Measurements from ENCODE around the gene OR13J1. TPM values are rescaled to one million over a fixed set of nuclear protein-coding genes. Genes with fewer than 3 reads are reported as not detected.

The OR13J1 gene
- total and polyA plus RNA-seq, 2 donors from 2014 or later: not detected

DNA sequence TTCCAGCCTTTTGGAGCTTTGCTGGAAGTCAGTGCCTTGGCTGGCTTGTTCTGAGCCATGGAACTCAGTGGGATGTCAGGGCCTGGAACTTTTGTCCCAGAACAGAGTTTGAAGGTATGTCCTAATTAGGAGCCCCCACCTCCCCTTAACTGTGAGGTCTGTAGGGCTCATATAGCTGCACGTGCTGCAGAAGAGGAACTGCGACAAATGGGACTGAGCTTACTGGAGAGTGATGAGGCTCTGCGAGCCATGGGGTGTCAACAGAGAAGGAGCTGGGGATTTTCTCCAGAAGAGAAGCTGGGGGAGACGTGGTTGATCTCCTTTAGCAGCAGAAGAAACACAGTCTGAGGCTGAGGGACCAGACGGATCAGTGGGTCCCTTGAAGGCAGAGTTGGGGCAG is 30.3 kb downstream of the OR13J1 start:
- FAIRE-seq: no peak
- no peaks in the 10 kb centered on the region for H3K9me3 ChIP-seq (ENCODE audit: control insufficient read depth in 2 of 3, insufficient read depth in 1 of 3, low read length in 3 of 3)

DNA sequence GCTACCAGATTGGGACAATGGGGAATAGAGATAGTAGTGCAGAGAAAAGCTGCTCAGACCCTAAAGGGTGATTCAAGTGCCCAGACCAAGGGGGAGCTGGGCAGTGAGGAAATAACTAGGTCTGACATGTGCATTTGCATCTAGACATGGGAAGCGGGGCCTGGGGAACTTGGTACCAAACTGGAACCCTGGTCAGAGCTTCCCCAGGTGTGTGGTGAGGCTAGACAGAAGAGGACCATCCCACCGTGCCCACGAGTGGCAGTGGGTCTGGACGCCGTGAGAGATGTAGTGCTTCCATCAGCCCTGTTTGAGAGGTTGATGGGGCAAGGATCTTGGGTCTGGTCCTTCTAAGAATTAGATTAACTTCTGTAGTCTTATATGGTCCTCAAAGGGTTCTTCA is 33.6 kb downstream of the OR13J1 start:
- TF ChIP-seq CTCF (IDR thresholded peaks at IDR 0.05; ENCODE audit: borderline replicate concordance, extremely low read depth, insufficient read depth): no peak
- Histone ChIP-seq H3K9ac (ENCODE audit: low read length in 3 of 3) (no peak overlapping the region), H3K4me3 (ENCODE audit: low read length in 3 of 3) (no peak overlapping the region), H3K9me3 (ENCODE audit: control insufficient read depth in 2 of 3, insufficient read depth in 1 of 3, low read length in 3 of 3) (no peaks in the 10 kb centered on the region), H3K36me3 (ENCODE audit: control insufficient read depth in 2 of 3, insufficient read depth in 3 of 3, low read length in 3 of 3) (no peaks in the 10 kb centered on the region), H3K27ac (ENCODE audit: low read depth in 2 of 2, low read length in 2 of 2) (no peak overlapping the region), H3K27me3 (ENCODE audit: control insufficient read depth, insufficient read depth, low read length) (no peaks in the 10 kb centered on the region), H3K4me1 (ENCODE audit: control insufficient read depth in 2 of 3, insufficient read depth in 2 of 3, low read depth in 1 of 3, low read length in 3 of 3) (peaks cover 0 to 19% (median 9%) of the 10 kb centered on the region in 3 donors)
- FAIRE-seq: no peak
- no peak for DNase-seq
- intact Hi-C loops (cut with DNase I): no loop called here

More for the DNA sequence above, 30.3 kb downstream of the OR13J1 start:
- Histone ChIP-seq H3K4me1 (ENCODE audit: control insufficient read depth in 2 of 3, insufficient read depth in 2 of 3, low read depth in 1 of 3, low read length in 3 of 3) (peaks cover 0 to 5% (median 4%) of the 10 kb centered on the region in 3 donors), H3K9ac (ENCODE audit: low read length in 3 of 3) (no peak overlapping the region), H3K27me3 (ENCODE audit: control insufficient read depth, insufficient read depth, low read length) (no peaks in the 10 kb centered on the region), H3K27ac (ENCODE audit: low read depth in 2 of 2, low read length in 2 of 2) (no peak overlapping the region), H3K4me3 (ENCODE audit: low read length in 3 of 3) (no peak overlapping the region), H3K36me3 (ENCODE audit: control insufficient read depth in 2 of 3, insufficient read depth in 3 of 3, low read length in 3 of 3) (peaks cover 2 to 4% (median 2%) of the 10 kb centered on the region in 3 donors)
- no peak for TF ChIP-seq CTCF (IDR thresholded peaks at IDR 0.05; ENCODE audit: borderline replicate concordance, extremely low read depth, insufficient read depth)
- no peak for DNase-seq
- intact Hi-C loops (cut with DNase I): no loop called here

- no peak for TF ChIP-seq CTCF (IDR thresholded peaks at IDR 0.05; ENCODE audit: borderline replicate concordance, extremely low read depth, insufficient read depth)
- Histone ChIP-seq H3K36me3 (ENCODE audit: control insufficient read depth in 2 of 3, insufficient read depth in 3 of 3, low read length in 3 of 3) (no peaks in the 10 kb centered on the region), H3K9ac (ENCODE audit: low read length in 3 of 3) (no peak overlapping the region), H3K27me3 (ENCODE audit: control insufficient read depth, insufficient read depth, low read length) (no peaks in the 10 kb centered on the region), H3K9me3 (ENCODE audit: control insufficient read depth in 2 of 3, insufficient read depth in 1 of 3, low read length in 3 of 3) (no peaks in the 10 kb centered on the region), H3K27ac (ENCODE audit: low read depth in 2 of 2, low read length in 2 of 2) (no peak overlapping the region), H3K4me3 (ENCODE audit: low read length in 3 of 3) (no peak overlapping the region), H3K4me1 (ENCODE audit: control insufficient read depth in 2 of 3, insufficient read depth in 2 of 3, low read depth in 1 of 3, low read length in 3 of 3) (peaks cover 0 to 24% (median 9%) of the 10 kb centered on the region in 3 donors)
- FAIRE-seq (no peak), DNase-seq (no peak)
- intact Hi-C loops (cut with DNase I): no loop called here
Measured at GRCh38 chr9:35835766-35836165, 34.4 kb downstream of the OR13J1 start.

DNA sequence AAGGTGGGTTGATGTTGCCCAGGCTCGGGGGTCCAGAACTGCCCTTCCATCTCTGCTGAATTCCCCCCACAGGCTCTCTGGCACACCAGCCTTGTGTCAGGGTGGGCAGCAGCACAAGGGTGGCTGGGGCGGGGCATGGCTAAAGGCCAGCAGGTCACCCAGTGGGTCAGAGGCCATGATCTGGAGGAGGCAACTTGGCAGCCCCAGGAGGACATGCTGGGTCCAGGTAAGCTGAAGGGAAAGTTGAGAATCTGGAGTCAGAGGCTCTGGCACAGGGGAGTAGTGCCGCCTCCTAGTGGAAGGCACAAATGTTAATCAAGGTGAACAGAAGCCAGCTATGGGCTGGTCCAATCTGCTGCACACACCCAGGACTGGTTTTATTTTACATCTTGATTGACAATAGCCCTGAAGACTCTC is 35.0 kb downstream of the OR13J1 start:
- DNase-seq: no peak
- intact Hi-C loops (cut with DNase I): no loop called here

More for the DNA sequence above, 35.0 kb downstream of the OR13J1 start:
- TF ChIP-seq CTCF (IDR thresholded peaks at IDR 0.05; ENCODE audit: borderline replicate concordance, extremely low read depth, insufficient read depth): no peak
- FAIRE-seq: no peak
- Histone ChIP-seq H3K9ac (ENCODE audit: low read length in 3 of 3) (no peak overlapping the region), H3K4me1 (ENCODE audit: control insufficient read depth in 2 of 3, insufficient read depth in 2 of 3, low read depth in 1 of 3, low read length in 3 of 3) (peaks cover 0 to 27% (median 9%) of the 10 kb centered on the region in 3 donors), H3K4me3 (ENCODE audit: low read length in 3 of 3) (no peak overlapping the region), H3K27me3 (ENCODE audit: control insufficient read depth, insufficient read depth, low read length) (no peaks in the 10 kb centered on the region), H3K27ac (ENCODE audit: low read depth in 2 of 2, low read length in 2 of 2) (no peak overlapping the region), H3K9me3 (ENCODE audit: control insufficient read depth in 2 of 3, insufficient read depth in 1 of 3, low read length in 3 of 3) (no peaks in the 10 kb centered on the region), H3K36me3 (ENCODE audit: control insufficient read depth in 2 of 3, insufficient read depth in 3 of 3, low read length in 3 of 3) (no peaks in the 10 kb centered on the region)
